22Rv1 (cell line): ENCODE results near the gene DACH2.

ENCODE experiments used
- ZFX ChIP-seq: fragments of 450-650 bp; IDR thresholded peaks from 2 replicates; pipeline ENCODE4 v1.6.1; 2017; ENCODE audit warnings: antibody characterized with exemption, borderline replicate concordance
- TF ChIP-seq, protein P1 (sequence below): fragments of 450-650 bp; IDR thresholded peaks from 2 replicates; pipeline ENCODE4 v1.5.1; 2017; ENCODE audit warnings: mild to moderate bottlenecking

DNA sequence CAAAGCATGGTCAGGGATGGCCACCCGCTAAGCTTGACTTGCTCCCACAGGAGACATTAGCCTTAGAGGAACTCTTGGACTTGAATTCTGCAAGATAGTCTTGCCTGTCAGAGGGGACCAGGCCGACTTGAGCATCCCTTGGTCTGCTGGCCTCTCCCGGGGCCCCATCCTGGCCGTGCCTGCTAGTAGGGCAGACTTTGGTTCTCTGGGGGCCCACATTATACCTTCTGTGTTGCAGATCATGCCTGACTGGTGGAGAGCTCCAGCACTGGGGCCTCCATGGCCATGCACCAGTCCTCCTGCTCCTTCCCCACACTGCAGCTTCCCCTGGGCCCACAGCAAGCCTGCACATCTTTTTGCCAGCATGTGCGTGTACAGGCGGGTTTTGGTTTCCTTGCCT is 46.5 kb downstream of the DACH2 start:
- TF ChIP-seq, protein P1, sequence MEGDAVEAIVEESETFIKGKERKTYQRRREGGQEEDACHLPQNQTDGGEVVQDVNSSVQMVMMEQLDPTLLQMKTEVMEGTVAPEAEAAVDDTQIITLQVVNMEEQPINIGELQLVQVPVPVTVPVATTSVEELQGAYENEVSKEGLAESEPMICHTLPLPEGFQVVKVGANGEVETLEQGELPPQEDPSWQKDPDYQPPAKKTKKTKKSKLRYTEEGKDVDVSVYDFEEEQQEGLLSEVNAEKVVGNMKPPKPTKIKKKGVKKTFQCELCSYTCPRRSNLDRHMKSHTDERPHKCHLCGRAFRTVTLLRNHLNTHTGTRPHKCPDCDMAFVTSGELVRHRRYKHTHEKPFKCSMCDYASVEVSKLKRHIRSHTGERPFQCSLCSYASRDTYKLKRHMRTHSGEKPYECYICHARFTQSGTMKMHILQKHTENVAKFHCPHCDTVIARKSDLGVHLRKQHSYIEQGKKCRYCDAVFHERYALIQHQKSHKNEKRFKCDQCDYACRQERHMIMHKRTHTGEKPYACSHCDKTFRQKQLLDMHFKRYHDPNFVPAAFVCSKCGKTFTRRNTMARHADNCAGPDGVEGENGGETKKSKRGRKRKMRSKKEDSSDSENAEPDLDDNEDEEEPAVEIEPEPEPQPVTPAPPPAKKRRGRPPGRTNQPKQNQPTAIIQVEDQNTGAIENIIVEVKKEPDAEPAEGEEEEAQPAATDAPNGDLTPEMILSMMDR: no peak
- no peak for TF ChIP-seq ZFX
